Measurements from ENCODE around the gene TENM4.

DNA sequence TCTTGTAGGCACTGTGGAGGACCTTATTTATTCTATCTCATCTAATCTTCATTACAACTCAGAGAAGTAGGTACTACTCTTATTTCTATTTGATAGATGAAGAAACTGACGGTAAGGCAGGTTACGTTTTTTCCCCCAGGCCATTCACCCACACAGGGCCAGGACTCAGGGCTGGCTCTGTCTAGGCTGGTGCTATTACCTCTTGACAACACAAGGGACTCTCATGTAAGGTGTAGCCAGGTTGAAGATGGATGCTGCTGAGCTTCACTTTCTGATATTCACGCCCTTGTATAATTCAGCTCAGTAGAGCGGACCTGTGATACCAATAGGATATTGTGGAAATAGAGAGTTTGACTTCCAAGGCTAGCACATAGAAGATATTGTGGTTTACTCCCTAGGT lies 453.1 kb downstream of the TENM4 start:
- TF ChIP-seq, protein P1, sequence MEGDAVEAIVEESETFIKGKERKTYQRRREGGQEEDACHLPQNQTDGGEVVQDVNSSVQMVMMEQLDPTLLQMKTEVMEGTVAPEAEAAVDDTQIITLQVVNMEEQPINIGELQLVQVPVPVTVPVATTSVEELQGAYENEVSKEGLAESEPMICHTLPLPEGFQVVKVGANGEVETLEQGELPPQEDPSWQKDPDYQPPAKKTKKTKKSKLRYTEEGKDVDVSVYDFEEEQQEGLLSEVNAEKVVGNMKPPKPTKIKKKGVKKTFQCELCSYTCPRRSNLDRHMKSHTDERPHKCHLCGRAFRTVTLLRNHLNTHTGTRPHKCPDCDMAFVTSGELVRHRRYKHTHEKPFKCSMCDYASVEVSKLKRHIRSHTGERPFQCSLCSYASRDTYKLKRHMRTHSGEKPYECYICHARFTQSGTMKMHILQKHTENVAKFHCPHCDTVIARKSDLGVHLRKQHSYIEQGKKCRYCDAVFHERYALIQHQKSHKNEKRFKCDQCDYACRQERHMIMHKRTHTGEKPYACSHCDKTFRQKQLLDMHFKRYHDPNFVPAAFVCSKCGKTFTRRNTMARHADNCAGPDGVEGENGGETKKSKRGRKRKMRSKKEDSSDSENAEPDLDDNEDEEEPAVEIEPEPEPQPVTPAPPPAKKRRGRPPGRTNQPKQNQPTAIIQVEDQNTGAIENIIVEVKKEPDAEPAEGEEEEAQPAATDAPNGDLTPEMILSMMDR (IDR thresholded peaks at IDR 0.05; ENCODE audit: low read depth, low read length, poor library complexity, severe bottlenecking): no peak
- no peak for TF ChIP-seq EZH2phosphoT487 (IDR thresholded peaks at IDR 0.05; ENCODE audit: borderline replicate concordance, low read length)

All from DOHH2 (cell line).